GM13976 (cell line): ENCODE results near the gene CHRNA7.

Experiments used
- DNase-seq: peaks from one replicate; pipeline ENCODE4 v3.0.0; 2012; ENCODE audit warnings: low spot score
- CTCF ChIP-seq: IDR thresholded peaks from 2 replicates; pipeline ENCODE4 v1.5.1; 2012; ENCODE audit warnings: borderline replicate concordance, mild to moderate bottlenecking; ENCODE audit not compliant: insufficient read depth; ENCODE audit errors: extremely low read depth, missing control alignments, control extremely low read depth
- in situ Hi-C: fragments of 300-500 bp; cut with MboI; formaldehyde crosslinking; loops from one replicate; pipeline ENCODE4 v1.12.0; 2022; ENCODE audit warnings: low sequenced_read_pairs, mixed read lengths, inconsistent platforms; ENCODE audit not compliant: unreplicated experiment

The CHRNA7 gene

GRCh38 chr15:32035285-32035684 is 5.0 kb downstream of the CHRNA7 start:
- in situ Hi-C loops: no loop called here
- DNase-seq: no peak
- no peak for TF ChIP-seq CTCF

DNA sequence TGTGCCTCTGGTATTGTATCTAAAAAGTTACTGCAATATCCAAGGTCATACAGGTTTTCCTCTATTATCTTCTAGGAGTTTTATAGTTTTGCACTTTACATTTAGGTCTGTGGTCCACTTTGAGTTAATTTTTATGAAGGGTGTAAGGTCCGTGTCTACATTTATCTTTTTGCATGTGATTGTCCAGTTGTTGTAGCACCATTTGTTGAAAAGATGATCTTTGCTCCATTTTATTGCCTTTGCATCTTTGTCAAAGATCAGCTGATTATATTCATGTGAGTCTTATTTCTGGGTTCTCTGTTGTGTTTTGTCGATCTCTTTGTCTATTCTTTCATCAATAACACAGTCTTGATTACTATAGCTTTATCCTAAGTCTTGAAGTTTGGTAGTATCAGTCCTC is 6.7 kb downstream of the CHRNA7 start:
- in situ Hi-C loops: no loop called here
- no peak for DNase-seq
- no peak for TF ChIP-seq CTCF

DNA sequence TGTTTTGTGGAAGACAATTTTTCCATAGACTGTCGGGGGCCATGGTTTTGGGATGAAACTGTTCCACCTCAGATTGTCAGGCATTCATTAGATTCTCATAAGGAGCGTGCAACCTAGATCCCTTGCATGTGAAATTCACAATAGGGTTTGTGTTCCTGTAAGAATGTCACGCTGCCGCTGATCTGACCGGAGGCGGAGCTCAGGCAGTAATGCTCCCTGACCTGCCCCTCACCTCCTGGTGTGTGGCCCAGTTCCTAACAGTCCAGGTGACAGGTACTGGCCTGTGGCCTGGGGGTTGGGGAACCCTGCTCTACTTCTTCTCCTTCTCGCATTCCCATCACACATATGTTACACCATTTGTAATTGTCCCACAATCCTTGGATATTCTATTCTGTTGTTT is 11.0 kb downstream of the CHRNA7 start:
- in situ Hi-C loops: no loop called here
- no peak for DNase-seq
- TF ChIP-seq CTCF: no peak

DNA sequence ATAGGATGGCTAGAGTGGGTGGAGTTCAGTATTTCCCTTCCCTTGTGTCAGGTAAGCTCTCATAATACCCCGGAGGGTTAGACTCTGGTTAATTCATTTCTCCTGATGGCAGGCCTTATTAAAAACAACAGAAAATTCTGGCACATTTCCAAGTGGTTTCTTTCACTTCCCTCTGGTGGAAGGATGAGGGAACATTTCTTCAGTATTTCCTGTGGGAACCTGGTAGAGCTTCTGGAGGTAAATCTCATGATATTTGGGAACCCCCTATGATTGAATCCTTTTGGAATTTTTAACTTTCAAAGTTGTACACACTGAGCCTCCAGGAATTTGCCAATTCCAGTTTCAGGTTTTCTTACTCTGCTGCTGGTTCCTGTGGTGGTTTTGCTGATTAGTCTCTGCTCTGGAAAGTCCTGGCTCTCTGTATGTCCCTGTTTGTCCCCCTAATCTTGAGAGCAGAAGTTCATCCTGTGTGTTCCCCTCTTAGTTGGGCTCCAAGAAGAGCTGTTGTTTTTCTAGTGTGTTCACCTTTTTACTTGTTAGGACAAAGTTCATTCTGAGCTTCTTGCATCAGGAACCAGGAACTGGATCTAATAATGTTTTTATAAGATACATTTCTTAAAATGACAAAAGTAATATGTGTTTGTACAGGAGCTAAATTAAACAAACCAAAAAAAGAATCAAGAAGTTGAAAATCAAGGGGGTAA is 12.1 kb downstream of the CHRNA7 start:
- no peak for DNase-seq
- in situ Hi-C loops: no loop called here
- no peak for TF ChIP-seq CTCF

DNA sequence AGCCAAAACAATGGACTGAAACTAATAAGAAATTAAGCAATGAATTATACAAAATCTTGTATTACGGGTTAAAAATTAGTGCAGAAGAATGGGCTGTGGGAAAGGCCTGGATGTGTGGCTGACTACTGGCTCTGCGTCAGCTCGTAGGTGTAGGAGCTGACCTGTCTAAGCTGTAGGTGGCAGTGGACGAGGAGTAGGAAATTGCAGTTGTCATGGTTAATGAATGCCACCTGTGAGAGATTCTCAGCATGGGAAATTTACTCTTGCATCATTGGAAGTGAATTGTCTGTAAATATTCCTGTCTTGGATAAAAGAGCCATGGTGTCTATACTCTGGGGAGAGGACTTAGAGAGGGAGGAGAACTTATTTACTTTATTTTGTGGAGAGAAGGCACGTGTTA is 23.4 kb downstream of the CHRNA7 start:
- no peak for DNase-seq
- in situ Hi-C loops: no loop called here
- TF ChIP-seq CTCF: no peak

- in situ Hi-C loops: no loop called here
- DNase-seq: no peak
- no peak for TF ChIP-seq CTCF
Observed at GRCh38 chr15:32057876-32058425, 27.6 kb downstream of the CHRNA7 start.
